Sigmoid colon (tissue), 4 donors: Measurements from ENCODE around the gene NLRP12.

Source experiments
- CTCF ChIP-seq, 4 experiments: fragments of 450-650 bp in 3 of 4; fragments of 200-600 bp in 1 of 4; IDR thresholded peaks; one replicate each; pipeline ENCODE4 v1.5.1; 2016 to 2019; ENCODE audit warnings: antibody characterized with exemption in 4 of 4, mild to moderate bottlenecking in 3 of 4, moderate library complexity in 2 of 4
- POLR2A ChIP-seq, 2 donors: fragments of 450-650 bp; IDR thresholded peaks; one replicate each; pipeline ENCODE4 v1.6.1; 2016; ENCODE audit warnings: antibody characterized with exemption in 2 of 2, mild to moderate bottlenecking in 2 of 2, moderate library complexity in 2 of 2
- POLR2AphosphoS5 ChIP-seq, 4 donors: sonication (generic); formaldehyde crosslinking; IDR thresholded peaks; one replicate each; pipeline ENCODE4 v1.6.1; 2017; ENCODE audit warnings: antibody characterized with exemption in 4 of 4

GRCh38 chr19:53844849-53845246, 20.7 kb upstream of the NLRP12 start:
- no peak for TF ChIP-seq CTCF (IDR thresholded peaks at IDR 0.05)
- no peak for TF ChIP-seq POLR2AphosphoS5 (IDR thresholded peaks at IDR 0.05)
- no peak for TF ChIP-seq POLR2A (IDR thresholded peaks at IDR 0.05)
